Neural progenitor cell (in vitro differentiated cells): Measurements from ENCODE around the gene VAX1. TPM values are rescaled to one million over a fixed set of nuclear protein-coding genes. Genes with fewer than 3 reads are reported as not detected.
A peak's percentile ranks its signal among the peaks of the same experiment; 100 is the strongest.
"Not testable (repeated sequence)": the region's sequence is repeated elsewhere in the genome, so short reads cannot be mapped to it uniquely, and the experiment has no call there.

Experiments
- DNase-seq: peaks from one replicate; pipeline ENCODE4 v3.0.0-alpha.2; 2016; ENCODE audit warnings: low spot score
- H2AFZ ChIP-seq: fragments of 200-600 bp; sonication (generic); replicated peaks from 2 replicates; pipeline ENCODE4 v1.6.1; 2016; ENCODE audit warnings: antibody characterized with exemption
- H3F3A ChIP-seq: fragments of 200-600 bp; sonication (generic); 2 replicates; pipeline ENCODE4 v1.6.1; 2016; ENCODE audit warnings: antibody characterized with exemption, low read depth
- H3K27ac ChIP-seq: fragments of 200-600 bp; sonication (generic); 2 replicates; pipeline ENCODE4 v1.5.1; 2016; ENCODE audit warnings: mild to moderate bottlenecking
- H3K27me3 ChIP-seq: fragments of 200-600 bp; sonication (generic); 2 replicates; pipeline ENCODE4 v1.6.1; 2016; ENCODE audit warnings: mild to moderate bottlenecking, moderate library complexity
- H3K36me3 ChIP-seq: fragments of 200-600 bp; sonication (generic); 2 replicates; pipeline ENCODE4 v1.5.1; 2016
- H3K4me1 ChIP-seq: fragments of 200-600 bp; sonication (generic); 2 replicates; pipeline ENCODE4 v1.6.1; 2016; ENCODE audit warnings: mixed run types
- H3K4me2 ChIP-seq: fragments of 200-600 bp; sonication (generic); 2 replicates; pipeline ENCODE4 v1.6.1; 2016
- H3K4me3 ChIP-seq: fragments of 200-600 bp; sonication (generic); 2 replicates; pipeline ENCODE4 v1.5.1; 2016
- H3K79me2 ChIP-seq: fragments of 200-600 bp; sonication (generic); 2 replicates; pipeline ENCODE4 v1.6.1; 2016; ENCODE audit warnings: low read depth
- H3K9ac ChIP-seq: fragments of 200-600 bp; sonication (generic); 2 replicates; pipeline ENCODE4 v1.6.1; 2016
- H3K9me3 ChIP-seq: fragments of 200-600 bp; sonication (generic); 2 replicates; pipeline ENCODE4 v1.5.1; 2016; ENCODE audit warnings: low read depth
- H4K20me1 ChIP-seq: fragments of 200-600 bp; sonication (generic); 2 replicates; pipeline ENCODE4 v1.6.1; 2016; ENCODE audit warnings: low read depth
- H3K27ac Mint-ChIP-seq: 3 replicates; pipeline ENCODE4 v1.8.0; 2021; ENCODE audit warnings: mixed read lengths
- H3K27me3 Mint-ChIP-seq: 2 replicates; pipeline ENCODE4 v1.8.0; 2022; ENCODE audit warnings: low read depth, mild to moderate bottlenecking, inconsistent platforms, moderate library complexity, mixed read lengths; ENCODE audit not compliant: insufficient read depth
- H3K36me3 Mint-ChIP-seq: 3 replicates; pipeline ENCODE4 v1.8.0; 2021; ENCODE audit warnings: mixed read lengths
- H3K4me1 Mint-ChIP-seq: 3 replicates; pipeline ENCODE4 v1.8.0; 2021; ENCODE audit warnings: mixed read lengths
- H3K4me3 Mint-ChIP-seq: 3 replicates; pipeline ENCODE4 v1.8.0; 2021; ENCODE audit warnings: mild to moderate bottlenecking, moderate library complexity, mixed read lengths
- H3K9me3 Mint-ChIP-seq: 3 replicates; pipeline ENCODE4 v1.8.0; 2020; ENCODE audit warnings: mixed read lengths
- CTCF ChIP-seq: fragments of 200-600 bp; sonication (generic); IDR thresholded peaks from 2 replicates; pipeline ENCODE4 v1.5.1; 2017; ENCODE audit warnings: antibody characterized with exemption, mild to moderate bottlenecking
- EZH2 ChIP-seq: fragments of 200-600 bp; sonication (generic); IDR thresholded peaks from 2 replicates; pipeline ENCODE4 v1.6.1; 2017; ENCODE audit warnings: antibody characterized with exemption, mild to moderate bottlenecking, moderate library complexity
- EZH2phosphoT487 ChIP-seq: fragments of 200-600 bp; sonication (generic); IDR thresholded peaks from 2 replicates; pipeline ENCODE4 v1.6.1; 2017; ENCODE audit warnings: antibody characterized with exemption
- total RNA-seq: library from RNA; depleted of rRNA; stranded (reverse); fragments of >200 nt; gene quantifications from 2 replicates; pipeline ENCODE4 v1.2.3, GENCODE V29; 2015; ENCODE audit warnings: low replicate concordance

Gene VAX1
- 0.25 TPM in 1 of 2 replicates, not detected in the other for total RNA-seq

DNA sequence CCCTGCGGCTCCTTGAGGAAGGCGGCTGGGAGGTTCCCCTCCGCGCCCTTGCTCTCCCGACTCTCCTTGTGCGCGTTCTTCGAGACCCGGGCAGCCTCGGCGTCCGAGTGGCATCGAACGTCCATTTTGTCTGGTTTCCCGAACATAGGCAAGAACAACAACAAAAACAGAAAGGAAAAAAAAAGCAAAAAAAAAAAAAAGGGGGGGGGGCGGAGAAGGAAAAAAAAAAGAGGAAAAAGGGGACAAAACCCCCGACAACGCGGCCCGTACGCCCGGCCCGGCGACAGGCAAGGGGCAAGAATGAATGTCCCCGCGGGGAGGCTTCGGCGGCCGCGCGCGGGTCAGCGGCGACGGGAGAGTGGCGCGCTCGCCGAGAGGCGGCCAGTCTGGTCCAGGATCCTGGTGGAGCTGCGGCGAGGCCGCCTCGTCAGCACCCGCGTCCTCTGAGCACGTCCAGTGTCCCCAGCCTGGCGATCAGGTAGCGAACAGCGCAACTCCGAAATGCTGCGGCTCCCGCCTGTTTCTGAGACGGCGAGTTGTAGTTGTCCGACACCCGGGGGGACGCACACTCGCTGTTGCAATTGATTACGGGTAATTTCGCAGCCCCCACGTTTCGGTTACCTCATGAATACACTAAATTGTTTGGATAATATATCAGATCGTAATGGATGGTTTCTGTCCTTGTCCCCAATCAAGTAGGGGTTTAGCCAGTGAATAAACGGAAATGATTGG, at the start of gene VAX1:
Gene VAX1 (minus strand): TSS at position 360 of the 732 bp plus-strand sequence. CDS start 214 bp downstream, at position 146.
- Histone ChIP-seq H3K9me3 (no peaks in the 10 kb centered on the region), H3K27me3 (peaks cover 100% of the 10 kb centered on the region), H3K4me1 (peaks cover 40% of the 10 kb centered on the region), H3K4me2 (peak within 1 kb of the TSS; percentile 99), H2AFZ (peak within 1 kb of the TSS; percentile 87), H3K27ac (no peak within 1 kb of the TSS), H3K79me2 (no peaks in the 10 kb centered on the region), H3K4me3 (peak within 1 kb of the TSS; percentile 60), H3F3A (peaks cover 56% of the 10 kb centered on the region), H3K36me3 (no peaks in the 10 kb centered on the region), H3K9ac (no peak within 1 kb of the TSS), H4K20me1 (peaks cover 63% of the 10 kb centered on the region)
- Mint-ChIP-seq H3K4me1 (peaks cover 49% of the 10 kb centered on the region), H3K27ac (peak within 1 kb of the TSS; percentile 90), H3K4me3 (peak within 1 kb of the TSS; percentile 92), H3K9me3 (peaks cover 5% of the 10 kb centered on the region), H3K27me3 (peaks cover 74% of the 10 kb centered on the region), H3K36me3 (peaks cover 3% of the 10 kb centered on the region)
- DNase-seq = peak; percentile 76
- TF ChIP-seq EZH2phosphoT487 (peak; percentile 77), CTCF (no peak), EZH2 (peak; percentile 77)

DNA sequence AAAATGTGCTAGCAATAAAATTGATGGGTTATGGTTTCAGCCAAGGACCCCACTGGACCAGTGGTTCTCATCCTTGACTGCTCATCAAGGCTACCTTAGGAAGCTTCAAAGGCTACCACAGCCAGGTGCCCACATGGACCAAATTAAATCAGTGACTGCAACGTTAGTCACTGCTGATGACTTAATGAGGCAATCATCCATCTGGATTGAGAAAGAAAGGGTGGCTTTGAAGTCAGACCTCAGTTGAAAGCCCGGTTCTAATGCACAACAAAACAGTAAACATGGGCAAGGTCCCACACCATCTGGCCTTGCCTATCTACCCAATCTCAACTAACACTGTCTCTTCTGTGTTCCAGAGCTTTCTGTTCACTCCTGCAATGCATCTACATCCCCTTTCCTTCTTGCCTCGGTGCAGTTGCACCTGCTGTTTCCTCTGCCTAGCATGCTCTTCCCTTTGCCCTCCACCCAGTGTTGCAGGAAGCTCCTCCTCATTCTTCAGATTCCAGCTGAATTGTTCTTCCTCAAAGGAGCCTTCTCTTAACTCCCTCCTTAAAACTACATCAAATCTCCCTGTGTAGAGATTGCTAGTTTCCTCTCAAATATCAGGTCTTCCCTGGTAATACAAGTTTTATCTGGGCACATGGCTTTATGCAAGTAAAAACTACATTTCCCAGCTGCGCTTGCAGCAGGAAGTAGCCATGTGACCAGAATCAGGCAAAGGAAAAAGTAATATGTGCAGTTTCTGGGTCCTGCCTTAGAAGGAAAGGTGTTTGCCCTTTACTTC, 49.0 kb upstream of the VAX1 start:
- peaks cover 4% of the 10 kb centered on the region for H3K9me3 Mint-ChIP-seq
- no peaks in the 10 kb centered on the region for H3K4me1 Mint-ChIP-seq
- peak overlapping the region; percentile 73 for H2AFZ ChIP-seq
- H3K27me3 ChIP-seq = no peaks in the 10 kb centered on the region
- no peak for TF ChIP-seq EZH2phosphoT487
- no peak for TF ChIP-seq EZH2
- TF ChIP-seq CTCF = no peak
- no peaks in the 10 kb centered on the region for H3K36me3 ChIP-seq
- no peaks in the 10 kb centered on the region for H3K36me3 Mint-ChIP-seq
- H3K9ac ChIP-seq = no peak overlapping the region
- H3F3A ChIP-seq = no peaks in the 10 kb centered on the region
- H3K4me3 Mint-ChIP-seq = no peak overlapping the region
- no peaks in the 10 kb centered on the region for H4K20me1 ChIP-seq
- H3K27ac ChIP-seq = no peak overlapping the region
- no peak for DNase-seq
- H3K4me3 ChIP-seq = no peak overlapping the region
- no peaks in the 10 kb centered on the region for H3K9me3 ChIP-seq
- no peaks in the 10 kb centered on the region for H3K4me1 ChIP-seq
- no peaks in the 10 kb centered on the region for H3K79me2 ChIP-seq
- H3K4me2 ChIP-seq = no peak overlapping the region
- H3K27ac Mint-ChIP-seq = no peak overlapping the region
- H3K27me3 Mint-ChIP-seq = peaks cover 5% of the 10 kb centered on the region

GRCh38 chr10:117185817-117186216, 47.7 kb upstream of the VAX1 start:
- H3K4me3 ChIP-seq, H3K9ac ChIP-seq, H3K36me3 Mint-ChIP-seq, H3K27me3 Mint-ChIP-seq, H3K9me3 ChIP-seq, H3K27me3 ChIP-seq, H3K4me1 Mint-ChIP-seq, H2AFZ ChIP-seq, H3F3A ChIP-seq, DNase-seq, H3K27ac ChIP-seq, H3K79me2 ChIP-seq, H3K4me3 Mint-ChIP-seq, H3K27ac Mint-ChIP-seq, H3K9me3 Mint-ChIP-seq, H3K36me3 ChIP-seq, H3K4me1 ChIP-seq, H3K4me2 ChIP-seq, H4K20me1 ChIP-seq: not testable (repeated sequence)
